ENCODE measurements around the gene STXBP1.

Gene STXBP1

DNA sequence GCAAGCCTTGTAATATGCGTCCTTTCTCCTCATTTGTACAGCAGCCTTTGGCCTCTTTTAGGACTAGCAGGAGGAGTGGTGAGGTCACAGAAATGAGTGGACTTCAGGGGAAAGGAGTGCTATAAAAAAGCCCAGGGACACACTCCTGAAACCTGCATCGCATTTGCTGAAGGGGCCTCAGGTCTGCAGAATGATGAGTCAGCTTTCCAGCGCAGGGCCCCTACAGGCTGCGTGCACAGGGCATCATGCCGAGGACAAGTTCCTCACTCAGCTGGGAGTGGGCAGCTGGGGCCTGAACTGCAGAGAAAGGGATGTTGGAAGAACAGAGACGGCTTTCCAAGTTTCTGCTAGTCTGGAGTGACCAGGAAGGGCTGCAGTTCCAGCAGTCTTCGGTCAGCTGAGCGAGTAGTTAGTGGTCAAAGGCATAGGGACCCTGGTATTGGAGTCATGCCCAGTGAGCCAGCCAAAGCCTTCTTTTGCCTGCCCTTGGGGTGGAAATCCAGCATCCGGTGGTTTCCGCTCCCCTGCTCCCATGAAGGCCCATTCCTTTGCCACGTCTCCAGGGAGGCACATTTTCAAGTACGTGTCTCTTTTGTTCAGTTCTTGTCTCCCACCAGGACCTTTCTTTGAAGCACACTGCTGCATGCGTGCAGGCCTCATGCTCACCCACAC is 77.4 kb downstream of the STXBP1 start:
- no peak for DNase-seq (ENCODE audit: low read depth in 1 of 2, low spot score in 1 of 2)

DNA sequence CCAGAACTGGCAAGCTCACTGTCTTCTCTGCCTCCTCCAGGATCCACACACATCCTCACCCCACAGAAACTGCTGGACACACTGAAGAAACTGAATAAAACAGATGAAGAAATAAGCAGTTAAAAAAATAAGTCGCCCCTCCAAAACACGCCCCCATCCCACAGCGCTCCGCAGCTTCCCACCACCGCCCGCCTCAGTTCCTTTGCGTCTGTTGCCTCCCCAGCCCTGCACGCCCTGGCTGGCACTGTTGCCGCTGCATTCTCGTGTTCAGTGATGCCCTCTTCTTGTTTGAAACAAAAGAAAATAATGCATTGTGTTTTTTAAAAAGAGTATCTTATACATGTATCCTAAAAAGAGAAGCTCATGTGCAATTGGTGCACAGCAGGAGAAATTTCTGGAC is 78.7 kb downstream of the STXBP1 start:
- no peak for DNase-seq (ENCODE audit: low read depth in 1 of 2, low spot score in 1 of 2)

DNA sequence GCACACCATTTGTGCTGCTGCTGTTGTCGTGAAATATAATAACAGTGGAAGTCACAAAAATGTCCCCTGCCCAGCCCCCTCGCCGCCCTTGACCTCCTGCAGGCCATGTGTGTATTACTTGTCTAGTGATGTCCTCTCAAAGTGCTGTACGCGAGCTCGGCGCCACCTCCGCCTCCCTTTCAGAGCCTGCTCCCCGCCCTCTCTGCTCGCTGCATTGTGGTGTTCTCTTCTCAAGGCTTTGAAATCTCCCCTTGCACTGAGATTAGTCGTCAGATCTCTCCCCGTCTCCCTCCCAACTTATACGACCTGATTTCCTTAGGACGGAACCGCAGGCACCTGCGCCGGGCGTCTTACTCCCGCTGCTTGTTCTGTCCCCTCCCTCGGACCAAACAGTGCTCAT is 80.0 kb downstream of the STXBP1 start:
- no peak for DNase-seq (ENCODE audit: low read depth in 1 of 2, low spot score in 1 of 2)

DNA sequence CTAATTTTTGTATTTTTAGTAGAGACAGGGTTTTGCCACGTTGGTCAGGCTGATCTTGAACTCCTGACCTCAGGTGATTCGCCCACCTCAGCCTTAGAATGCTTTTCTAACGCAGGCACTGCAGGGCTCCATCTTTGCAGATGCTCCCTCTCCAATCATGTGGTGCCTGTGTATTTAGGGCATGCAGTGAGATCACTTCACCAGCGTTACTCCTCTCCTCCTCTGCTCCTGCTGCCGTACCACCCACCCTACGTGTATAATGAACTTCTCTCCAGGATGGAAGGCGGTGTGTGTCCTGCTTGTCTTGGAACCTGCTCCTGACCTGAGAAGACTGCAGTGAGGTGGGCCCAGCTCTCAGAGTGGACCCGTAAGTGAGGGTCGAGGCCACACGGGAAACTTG is 81.1 kb downstream of the STXBP1 start:
- no peak for DNase-seq (ENCODE audit: low read depth in 1 of 2, low spot score in 1 of 2)

DNA sequence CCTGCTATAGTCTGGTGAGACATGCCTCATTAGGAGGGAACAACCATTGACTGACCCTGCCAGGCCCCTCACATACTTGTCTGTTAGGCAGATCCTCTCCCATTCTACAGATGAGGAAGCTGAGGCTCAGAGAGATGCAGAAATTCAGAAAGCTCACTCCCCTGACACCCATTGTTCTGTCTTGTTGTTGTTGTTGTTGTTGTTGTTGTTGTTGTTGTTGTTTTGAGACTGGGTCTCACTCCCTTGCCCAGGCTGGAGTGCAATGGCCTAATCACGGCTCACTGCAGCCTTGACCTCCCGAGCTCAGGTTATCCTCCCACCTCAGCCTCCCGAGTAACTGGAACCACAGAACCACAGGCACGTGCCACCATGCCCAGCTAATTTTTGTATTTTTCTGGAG is 81.6 kb downstream of the STXBP1 start:
- no peak for DNase-seq (ENCODE audit: low read depth in 1 of 2, low spot score in 1 of 2)

DNA sequence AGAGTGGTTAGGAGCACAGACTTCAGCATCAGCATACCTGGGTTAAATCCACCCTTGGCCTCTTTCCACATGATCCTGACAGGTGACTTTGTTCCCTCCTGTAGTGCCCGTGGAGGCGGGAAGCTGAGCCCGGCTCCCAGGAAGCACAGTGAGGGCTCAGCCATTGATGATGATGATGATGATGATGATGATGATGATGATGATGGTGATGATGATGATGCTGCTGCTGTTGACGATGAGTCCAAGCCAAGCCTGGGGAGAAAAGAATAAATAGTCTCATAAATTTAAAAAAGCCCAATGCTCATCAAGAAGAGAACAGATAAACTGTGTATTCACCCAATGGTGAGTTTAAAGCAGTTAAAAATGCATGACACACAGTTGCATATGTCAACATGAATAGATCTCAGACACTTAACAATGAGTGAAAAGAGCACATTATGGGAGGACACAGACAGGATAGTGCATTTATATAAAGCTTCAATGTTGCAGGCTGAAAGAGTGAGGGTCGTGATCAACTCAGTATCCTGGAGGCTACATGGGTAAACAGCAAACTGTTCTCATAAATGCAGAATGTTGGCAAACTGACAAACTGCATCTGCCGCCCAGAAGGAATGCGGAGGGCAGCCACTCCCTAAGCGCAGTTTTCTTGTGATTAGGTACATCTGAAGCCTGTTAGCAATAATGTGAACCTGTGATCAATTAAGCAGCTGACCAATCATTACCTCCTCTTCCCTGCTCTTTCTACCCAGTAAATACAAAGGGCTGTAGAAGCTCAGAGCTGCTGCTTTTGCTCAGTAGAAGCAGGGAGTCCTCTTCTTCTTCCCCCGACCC is 83.0 kb downstream of the STXBP1 start:
- DNase-seq (ENCODE audit: low read depth in 1 of 2, low spot score in 1 of 2): no peak

DNA sequence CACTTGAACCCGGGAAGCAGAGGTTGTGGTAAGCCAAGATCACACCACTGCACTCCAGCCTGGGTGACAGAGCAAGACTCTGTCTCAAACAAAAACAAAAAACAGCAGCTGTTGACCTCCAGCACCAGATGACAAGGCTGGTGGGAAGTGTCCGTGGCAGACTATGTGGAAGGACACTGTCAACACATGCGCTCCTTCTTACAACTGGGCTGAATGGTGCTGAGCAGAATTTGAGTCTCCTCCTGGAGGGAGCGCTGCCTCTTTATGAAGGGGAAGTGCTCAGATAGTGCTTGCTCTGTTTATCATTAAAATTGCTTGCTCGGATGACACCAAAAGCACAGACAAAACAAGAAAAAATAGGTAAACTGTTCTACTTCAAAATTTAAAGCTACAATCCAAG is 85.5 kb downstream of the STXBP1 start:
- no peak for DNase-seq (ENCODE audit: low read depth in 1 of 2, low spot score in 1 of 2)

DNA sequence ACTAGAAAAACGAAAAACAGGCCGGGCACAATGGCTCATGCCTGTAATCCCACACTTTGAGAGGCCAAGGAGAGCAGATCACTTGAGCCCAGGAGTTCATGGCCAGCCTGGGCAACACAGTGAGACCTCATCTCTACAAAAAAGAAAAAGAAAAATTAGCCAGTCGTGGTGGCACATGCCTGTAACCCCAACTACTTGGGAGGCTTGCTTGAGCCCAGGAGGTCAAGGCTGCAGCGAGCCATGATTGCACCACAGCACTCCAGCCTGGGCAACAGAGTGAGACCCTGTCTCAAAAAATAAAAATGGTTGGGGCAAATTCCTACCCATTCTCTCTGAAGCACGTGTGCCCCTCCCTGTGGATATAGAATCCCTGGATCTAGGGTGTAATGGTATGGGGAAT is 86.3 kb downstream of the STXBP1 start:
- no peak for DNase-seq (ENCODE audit: low read depth in 1 of 2, low spot score in 1 of 2)

DNA sequence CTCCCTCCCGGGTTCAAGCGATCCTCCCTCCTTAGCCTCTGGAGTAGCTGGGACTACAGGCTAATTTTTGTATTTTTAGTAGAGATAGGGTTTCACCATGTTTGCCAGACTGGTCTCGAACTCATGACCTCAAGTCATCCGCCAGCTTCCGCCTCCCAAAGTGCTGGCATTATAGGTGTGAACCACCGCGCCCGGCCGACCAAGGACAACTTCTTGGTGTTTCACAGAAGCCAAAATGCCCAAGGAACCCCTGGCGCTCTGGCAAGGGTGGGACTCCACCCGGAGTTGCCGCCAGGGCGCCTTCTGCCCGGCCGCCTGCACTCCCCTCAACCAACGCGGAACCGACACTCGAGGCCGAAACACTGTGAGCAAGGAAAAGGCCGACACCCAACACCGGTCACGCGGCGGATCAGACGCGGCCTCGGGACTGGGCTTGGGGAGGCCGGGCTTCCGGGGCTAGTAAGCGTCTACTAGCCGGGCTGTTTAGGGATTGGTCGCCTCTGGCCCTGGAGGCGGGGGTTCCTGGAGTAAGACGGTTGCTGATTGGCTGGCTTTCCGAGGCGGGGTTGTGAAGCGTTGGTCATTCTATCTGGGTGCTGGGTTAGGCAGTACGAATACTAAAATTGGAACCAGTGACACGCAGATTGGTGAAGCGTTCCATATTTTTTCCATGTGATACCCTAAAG is 87.1 kb downstream of the STXBP1 start:
- peak; percentile 71 to 72 for DNase-seq (ENCODE audit: low read depth in 1 of 2, low spot score in 1 of 2)

DNA sequence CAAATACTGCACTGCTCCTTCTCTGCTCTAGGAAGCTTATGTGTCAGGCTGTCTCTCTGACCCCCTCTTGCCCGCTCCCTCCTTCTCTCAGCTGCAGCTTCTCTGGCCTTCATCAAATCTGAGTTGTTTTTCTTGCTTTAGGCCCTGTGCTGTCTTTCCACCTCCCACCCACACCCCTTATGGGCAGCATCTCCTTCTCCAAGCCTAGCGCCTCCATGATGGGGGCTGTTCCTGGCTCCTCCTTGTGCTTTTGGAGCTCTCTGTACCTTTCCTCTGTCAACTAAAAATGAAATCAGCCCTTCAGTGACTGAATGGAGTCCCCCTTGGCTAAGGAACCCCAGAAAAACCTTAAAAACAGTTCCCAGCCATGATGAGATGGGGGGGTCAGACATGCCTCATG is 88.1 kb downstream of the STXBP1 start:
- DNase-seq (ENCODE audit: low read depth in 1 of 2, low spot score in 1 of 2): no peak

DNA sequence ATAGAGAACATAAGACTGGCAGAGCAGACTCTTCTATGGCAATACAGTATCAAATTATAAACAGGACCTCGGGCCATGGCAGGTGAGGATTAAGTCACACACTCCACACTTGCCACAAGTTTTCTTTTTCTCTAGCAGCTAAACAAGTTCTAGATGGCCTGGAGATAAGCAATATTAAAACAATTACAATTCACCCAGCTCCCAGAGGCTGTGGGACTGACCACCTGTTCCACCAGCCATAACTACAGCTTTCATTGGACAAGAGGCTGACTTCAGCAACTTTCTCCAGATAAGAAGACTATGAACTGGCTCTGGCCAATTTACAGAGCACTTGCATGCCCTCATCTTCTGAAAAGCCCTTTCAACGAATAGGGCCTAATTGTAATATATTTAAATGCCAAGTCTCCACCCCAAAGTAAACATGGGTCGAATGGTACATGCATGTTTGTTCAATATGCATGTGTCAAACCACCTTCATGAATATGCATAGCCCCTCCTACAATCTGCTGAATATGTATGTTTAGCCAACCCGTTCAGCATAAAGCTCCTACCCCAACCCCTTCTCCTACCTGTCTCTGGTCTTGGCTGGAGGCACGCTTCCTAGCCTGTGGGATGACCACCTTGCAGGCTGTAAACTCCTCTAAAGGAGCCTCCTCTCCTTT is 88.6 kb downstream of the STXBP1 start:
- DNase-seq (ENCODE audit: low read depth in 1 of 2, low spot score in 1 of 2): no peak

DNA sequence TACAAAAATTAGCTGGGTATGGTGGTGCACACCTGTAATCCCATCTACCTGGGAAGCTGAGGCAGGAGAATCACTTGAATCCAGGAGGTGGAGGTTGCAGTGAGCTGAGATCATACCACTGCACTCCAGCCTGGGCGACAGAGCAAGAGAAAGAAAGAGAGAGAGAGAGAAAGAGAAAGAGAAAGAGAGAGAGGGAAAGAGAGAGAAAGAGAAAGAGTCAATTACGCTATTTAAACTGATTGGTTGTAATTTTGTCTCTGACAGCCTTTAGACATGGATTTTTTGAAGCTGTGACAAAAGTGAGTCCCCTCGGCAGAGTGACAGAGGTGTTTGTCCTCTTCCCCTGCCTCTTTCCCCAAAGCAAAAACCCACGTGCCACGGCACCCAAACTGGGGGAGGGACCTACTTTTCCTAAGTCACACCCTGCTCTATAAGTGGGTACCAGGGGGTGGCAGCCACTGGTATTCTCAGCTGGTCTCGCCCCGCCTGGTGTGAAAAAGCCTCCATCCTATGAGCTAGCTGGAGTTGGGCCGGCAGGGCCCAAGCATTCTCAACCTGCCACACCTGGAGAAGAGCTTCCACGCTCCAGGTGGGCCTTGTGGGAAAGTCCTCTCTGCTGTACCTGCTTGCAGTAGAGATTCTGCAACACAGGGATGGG is 91.3 kb downstream of the STXBP1 start:
- DNase-seq (ENCODE audit: low read depth in 1 of 2, low spot score in 1 of 2): no peak

DNA sequence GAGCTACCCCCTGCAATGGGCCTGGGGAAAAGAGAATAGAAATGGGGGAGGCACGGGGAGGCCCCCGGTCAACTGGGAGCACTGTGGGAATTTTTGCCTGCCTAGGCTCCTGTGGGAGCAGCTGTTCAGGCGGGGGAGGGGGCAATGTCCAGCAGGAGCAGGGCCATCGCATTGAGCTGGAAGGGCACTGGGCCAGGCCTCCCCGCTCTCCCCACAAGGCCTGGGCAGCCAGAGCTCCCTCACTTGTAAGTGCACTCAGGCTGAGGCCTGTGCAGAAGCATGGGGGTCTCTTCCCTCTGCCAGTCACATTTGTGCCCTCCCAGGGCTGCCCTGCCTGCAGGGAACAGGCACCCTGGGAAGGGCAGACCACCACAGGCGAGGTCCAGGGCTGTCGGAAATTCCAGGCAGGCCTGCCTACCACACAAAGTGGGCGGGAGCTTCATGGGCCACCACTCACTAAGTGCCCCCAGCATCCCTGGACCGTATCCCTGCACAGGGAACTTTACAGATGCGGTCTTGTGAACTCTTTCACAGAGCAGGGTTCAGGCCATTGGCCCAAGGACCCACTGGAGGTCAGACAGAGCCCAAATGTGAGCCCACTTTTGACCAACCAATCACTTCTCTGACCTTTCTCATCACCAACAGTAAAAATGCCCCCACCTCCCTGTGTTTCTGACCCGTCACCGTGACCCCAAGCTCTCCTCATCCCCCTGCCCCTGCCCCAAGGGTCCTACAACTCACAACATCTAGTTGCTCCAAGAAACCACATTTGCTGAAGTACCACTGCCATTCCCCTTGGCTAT is 93.7 kb downstream of the STXBP1 start:
- DNase-seq (ENCODE audit: low read depth in 1 of 2, low spot score in 1 of 2): no peak

DNA sequence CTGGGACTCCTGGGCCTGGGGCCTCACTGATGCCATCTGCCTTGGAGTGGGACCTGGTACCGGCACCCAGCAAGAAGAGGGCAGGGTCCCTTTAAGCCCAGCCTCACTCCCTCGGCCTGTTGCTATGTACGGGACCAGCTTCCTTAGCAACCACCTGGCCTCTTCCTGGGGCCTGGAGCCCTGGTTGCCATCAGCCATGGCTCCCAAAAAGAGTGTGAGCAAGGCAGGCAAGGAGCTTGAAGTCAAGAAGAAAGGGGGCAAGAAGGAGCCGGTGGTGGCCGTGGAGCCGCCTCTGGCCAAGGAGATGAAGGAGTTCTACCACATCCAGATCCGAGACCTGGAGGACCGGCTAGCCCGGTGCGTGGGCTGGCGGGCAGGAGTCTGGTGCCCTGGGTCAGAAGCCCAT is 94.8 kb downstream of the STXBP1 start, which contains the start of gene CFAP157:
TSS of gene CFAP157 (plus strand) at position 153 of the 406 bp plus-strand sequence. CDS start at position 197, 44 bp downstream.
- no peak for DNase-seq (ENCODE audit: low read depth in 1 of 2, low spot score in 1 of 2)

DNA sequence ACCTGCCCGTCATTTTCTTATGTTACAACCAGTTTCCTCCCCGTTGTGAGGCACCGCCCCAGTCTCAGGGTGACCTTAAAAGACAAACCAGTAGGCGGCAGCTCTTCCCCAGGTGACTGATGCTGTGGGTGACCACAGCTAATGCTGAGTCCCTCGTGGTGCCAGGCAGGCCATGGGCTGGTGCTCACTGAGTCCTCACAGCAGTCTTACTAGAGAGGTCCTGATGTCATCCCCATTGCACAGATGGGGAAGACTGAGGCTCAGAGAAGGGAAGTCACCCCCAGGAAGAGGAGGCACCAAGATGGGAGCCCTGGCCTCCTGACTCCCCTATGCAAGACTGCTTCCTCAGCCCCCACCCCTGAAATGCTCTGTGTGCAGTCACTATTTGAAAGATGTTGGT is 95.7 kb downstream of the STXBP1 start:
- DNase-seq (ENCODE audit: low read depth in 1 of 2, low spot score in 1 of 2): no peak

DNA sequence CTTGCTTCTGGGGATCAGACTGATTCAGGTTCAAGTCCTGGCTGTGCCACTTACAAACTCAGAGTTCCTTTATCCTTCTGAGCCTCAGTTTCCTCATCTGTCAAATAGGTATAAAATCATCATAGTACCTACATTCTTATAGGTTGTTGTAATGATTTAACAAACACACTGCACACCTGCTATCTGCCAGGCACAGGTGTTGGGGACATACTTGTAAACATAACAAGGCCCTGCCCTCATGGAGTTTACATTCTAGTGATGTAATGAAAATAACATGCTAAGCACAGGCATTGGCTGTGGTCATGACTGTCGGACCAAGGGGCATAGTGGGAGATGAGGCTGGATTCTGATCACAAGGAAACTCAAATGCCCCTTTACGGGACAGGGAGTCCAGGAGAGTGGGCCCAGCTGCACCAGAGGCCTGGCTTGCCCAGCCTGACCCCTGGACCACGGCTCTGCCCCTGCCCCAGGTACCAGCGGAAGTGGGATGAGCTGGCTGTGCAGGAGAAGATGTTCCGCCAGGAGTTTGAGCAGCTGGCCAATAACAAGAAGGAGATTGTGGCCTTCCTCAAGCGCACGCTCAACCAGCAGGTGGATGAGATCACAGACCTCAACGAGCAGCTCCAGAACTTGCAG is 97.0 kb downstream of the STXBP1 start:
- no peak for DNase-seq (ENCODE audit: low read depth in 1 of 2, low spot score in 1 of 2)

DNA sequence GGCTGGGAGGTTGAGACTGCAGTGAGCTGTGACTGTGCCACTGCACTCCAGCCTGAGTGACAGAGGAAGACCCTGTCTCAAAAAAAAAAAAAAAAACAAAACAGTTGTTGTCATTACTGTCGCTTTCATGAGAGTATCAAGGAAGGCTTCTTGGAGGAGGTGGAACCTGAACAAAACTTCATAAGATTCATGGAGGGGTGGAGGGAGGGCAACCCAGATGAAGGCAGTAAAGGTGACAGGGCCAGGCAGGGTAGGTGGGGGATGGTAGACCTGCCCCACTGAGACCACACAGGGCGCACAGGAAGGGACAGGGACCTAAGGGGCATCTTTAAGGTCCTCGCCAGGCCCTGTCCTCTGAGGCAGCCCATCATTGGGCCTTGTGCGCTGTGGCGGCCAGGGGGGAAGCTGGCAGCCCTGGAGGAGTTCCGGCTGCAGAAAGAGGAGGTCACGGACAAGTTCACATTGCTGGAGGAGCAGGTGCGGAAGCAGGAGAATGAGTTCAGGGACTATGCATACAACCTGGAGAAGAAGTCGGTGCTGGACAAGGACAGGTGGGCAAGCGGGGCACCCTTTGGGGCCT is 98.2 kb downstream of the STXBP1 start:
- DNase-seq (ENCODE audit: low read depth in 1 of 2, low spot score in 1 of 2): no peak

DNA sequence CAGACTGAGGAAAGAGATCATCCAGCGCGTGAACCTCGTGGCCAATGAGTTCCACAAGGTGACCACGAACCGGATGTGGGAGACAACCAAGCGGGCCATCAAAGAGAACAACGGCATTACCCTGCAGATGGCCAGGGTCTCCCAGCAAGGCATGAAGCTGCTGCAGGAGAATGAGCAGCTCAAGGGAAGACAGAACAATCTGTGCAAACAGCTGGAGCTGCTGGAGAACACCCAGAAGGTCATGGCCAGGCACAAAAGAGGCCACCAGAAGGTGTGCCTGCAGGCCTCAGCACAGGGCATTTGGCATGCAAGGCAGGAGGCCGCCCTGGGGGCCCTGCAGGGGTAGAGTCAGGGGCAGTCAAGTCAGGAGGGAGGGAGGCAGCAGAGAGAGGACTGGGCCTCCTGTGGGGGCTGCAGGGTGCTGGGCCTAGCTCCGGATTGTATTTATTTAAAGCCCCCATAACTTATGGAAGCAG is 99.2 kb downstream of the STXBP1 start:
- no peak for DNase-seq (ENCODE audit: low read depth in 1 of 2, low spot score in 1 of 2)

DNA sequence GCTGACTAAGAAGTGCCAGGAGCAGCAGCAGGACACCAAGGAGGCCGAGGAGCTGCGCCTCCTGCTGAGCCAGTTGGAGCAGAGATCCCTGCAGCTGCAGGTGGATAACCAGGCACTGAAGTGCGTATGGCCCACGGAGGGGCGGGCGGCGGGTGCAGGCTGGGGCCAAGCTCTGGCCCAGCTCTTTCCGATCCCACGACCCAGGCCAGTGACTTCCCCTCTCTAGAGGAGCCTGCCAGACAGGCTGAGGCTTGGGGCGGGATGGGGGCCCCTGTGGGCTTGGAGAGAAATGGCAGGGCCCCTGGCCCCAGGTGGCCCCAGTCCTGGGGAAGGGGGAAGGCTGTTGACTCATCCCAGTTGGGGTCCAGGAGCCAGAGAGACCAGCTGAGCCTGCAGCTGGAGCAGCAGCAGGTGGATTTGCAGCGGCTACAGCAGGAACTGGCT is 99.8 kb downstream of the STXBP1 start:
- DNase-seq (ENCODE audit: low read depth in 1 of 2, low spot score in 1 of 2): no peak
